ENCODE data around the gene BACH2. TPM values are rescaled to one million over a fixed set of nuclear protein-coding genes. Genes with fewer than 3 reads are reported as not detected.

The BACH2 gene
- total and polyA plus RNA-seq, 2 of the 8 experiments (the other 6 are each of a cell fraction or from before 2014, with no cell fraction given): 1.9 to 5.9 TPM

DNA sequence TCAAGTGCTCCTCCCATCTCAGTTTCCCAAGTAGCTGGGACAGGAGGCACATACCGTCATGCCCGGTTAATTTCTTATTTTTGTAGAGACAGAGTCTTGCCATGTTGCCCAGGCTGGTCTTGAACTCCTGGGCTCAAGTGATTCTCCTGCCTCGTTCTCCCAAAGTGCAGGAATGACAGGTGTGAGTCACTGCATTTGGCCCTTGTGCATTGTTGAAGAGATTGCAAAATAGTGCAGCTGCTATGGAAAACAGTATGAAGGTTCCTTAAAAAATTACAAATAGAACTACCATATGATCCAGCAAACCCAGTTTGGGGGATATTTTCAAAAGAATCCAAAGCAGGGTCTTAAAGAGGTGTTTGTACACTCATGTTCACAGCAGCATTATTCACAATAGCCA lies 333.3 kb downstream of the BACH2 start (continued):
- TF ChIP-seq, protein P1, sequence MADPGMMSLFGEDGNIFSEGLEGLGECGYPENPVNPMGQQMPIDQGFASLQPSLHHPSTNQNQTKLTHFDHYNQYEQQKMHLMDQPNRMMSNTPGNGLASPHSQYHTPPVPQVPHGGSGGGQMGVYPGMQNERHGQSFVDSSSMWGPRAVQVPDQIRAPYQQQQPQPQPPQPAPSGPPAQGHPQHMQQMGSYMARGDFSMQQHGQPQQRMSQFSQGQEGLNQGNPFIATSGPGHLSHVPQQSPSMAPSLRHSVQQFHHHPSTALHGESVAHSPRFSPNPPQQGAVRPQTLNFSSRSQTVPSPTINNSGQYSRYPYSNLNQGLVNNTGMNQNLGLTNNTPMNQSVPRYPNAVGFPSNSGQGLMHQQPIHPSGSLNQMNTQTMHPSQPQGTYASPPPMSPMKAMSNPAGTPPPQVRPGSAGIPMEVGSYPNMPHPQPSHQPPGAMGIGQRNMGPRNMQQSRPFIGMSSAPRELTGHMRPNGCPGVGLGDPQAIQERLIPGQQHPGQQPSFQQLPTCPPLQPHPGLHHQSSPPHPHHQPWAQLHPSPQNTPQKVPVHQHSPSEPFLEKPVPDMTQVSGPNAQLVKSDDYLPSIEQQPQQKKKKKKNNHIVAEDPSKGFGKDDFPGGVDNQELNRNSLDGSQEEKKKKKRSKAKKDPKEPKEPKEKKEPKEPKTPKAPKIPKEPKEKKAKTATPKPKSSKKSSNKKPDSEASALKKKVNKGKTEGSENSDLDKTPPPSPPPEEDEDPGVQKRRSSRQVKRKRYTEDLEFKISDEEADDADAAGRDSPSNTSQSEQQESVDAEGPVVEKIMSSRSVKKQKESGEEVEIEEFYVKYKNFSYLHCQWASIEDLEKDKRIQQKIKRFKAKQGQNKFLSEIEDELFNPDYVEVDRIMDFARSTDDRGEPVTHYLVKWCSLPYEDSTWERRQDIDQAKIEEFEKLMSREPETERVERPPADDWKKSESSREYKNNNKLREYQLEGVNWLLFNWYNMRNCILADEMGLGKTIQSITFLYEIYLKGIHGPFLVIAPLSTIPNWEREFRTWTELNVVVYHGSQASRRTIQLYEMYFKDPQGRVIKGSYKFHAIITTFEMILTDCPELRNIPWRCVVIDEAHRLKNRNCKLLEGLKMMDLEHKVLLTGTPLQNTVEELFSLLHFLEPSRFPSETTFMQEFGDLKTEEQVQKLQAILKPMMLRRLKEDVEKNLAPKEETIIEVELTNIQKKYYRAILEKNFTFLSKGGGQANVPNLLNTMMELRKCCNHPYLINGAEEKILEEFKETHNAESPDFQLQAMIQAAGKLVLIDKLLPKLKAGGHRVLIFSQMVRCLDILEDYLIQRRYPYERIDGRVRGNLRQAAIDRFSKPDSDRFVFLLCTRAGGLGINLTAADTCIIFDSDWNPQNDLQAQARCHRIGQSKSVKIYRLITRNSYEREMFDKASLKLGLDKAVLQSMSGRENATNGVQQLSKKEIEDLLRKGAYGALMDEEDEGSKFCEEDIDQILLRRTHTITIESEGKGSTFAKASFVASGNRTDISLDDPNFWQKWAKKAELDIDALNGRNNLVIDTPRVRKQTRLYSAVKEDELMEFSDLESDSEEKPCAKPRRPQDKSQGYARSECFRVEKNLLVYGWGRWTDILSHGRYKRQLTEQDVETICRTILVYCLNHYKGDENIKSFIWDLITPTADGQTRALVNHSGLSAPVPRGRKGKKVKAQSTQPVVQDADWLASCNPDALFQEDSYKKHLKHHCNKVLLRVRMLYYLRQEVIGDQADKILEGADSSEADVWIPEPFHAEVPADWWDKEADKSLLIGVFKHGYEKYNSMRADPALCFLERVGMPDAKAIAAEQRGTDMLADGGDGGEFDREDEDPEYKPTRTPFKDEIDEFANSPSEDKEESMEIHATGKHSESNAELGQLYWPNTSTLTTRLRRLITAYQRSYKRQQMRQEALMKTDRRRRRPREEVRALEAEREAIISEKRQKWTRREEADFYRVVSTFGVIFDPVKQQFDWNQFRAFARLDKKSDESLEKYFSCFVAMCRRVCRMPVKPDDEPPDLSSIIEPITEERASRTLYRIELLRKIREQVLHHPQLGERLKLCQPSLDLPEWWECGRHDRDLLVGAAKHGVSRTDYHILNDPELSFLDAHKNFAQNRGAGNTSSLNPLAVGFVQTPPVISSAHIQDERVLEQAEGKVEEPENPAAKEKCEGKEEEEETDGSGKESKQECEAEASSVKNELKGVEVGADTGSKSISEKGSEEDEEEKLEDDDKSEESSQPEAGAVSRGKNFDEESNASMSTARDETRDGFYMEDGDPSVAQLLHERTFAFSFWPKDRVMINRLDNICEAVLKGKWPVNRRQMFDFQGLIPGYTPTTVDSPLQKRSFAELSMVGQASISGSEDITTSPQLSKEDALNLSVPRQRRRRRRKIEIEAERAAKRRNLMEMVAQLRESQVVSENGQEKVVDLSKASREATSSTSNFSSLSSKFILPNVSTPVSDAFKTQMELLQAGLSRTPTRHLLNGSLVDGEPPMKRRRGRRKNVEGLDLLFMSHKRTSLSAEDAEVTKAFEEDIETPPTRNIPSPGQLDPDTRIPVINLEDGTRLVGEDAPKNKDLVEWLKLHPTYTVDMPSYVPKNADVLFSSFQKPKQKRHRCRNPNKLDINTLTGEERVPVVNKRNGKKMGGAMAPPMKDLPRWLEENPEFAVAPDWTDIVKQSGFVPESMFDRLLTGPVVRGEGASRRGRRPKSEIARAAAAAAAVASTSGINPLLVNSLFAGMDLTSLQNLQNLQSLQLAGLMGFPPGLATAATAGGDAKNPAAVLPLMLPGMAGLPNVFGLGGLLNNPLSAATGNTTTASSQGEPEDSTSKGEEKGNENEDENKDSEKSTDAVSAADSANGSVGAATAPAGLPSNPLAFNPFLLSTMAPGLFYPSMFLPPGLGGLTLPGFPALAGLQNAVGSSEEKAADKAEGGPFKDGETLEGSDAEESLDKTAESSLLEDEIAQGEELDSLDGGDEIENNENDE (IDR thresholded peaks at IDR 0.05; ENCODE audit: insufficient replicate concordance, low read length): no peak
- TF ChIP-seq, protein P2, sequence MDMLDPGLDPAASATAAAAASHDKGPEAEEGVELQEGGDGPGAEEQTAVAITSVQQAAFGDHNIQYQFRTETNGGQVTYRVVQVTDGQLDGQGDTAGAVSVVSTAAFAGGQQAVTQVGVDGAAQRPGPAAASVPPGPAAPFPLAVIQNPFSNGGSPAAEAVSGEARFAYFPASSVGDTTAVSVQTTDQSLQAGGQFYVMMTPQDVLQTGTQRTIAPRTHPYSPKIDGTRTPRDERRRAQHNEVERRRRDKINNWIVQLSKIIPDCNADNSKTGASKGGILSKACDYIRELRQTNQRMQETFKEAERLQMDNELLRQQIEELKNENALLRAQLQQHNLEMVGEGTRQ (IDR thresholded peaks at IDR 0.05; ENCODE audit: low read length): no peak
- TF ChIP-seq KDM5A (IDR thresholded peaks at IDR 0.05; ENCODE audit: low read length): no peak
- no peak for TF ChIP-seq SIN3A (conservative IDR thresholded peaks at IDR 0.05 in 1 of 2, IDR thresholded peaks at IDR 0.05 in 1 of 2; ENCODE audit: low read depth in 1 of 2, low read length in 2 of 2)
- TF ChIP-seq CBX5 (IDR thresholded peaks at IDR 0.05; ENCODE audit: low read depth, low read length): no peak
- TF ChIP-seq, protein P3, sequence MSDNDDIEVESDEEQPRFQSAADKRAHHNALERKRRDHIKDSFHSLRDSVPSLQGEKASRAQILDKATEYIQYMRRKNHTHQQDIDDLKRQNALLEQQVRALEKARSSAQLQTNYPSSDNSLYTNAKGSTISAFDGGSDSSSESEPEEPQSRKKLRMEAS (IDR thresholded peaks at IDR 0.05): no peak
- TF ChIP-seq TAF7 (optimal IDR thresholded peaks at IDR 0.05; ENCODE audit: borderline replicate concordance, low read depth, low read length): no peak
- TF ChIP-seq EZH2 (IDR thresholded peaks at IDR 0.05; ENCODE audit: low read depth, low read length, severe bottlenecking): no peak
